Activated T-helper 9 cell treated with anti-CD3 and anti-CD28 coated beads, Interleukin-2, amount 50 U/mL, for 16 hours (primary cell): ENCODE measurements around the gene SCUBE3.

Source experiments
- DNase-seq: peaks from one replicate; pipeline ENCODE4 v3.0.0-alpha.2; 2020; ENCODE audit warnings: low read depth

SCUBE3 gene

GRCh38 chr6:35213298-35213791 lies 411 bp upstream of the SCUBE3 start:
- DNase-seq: no peak

DNA sequence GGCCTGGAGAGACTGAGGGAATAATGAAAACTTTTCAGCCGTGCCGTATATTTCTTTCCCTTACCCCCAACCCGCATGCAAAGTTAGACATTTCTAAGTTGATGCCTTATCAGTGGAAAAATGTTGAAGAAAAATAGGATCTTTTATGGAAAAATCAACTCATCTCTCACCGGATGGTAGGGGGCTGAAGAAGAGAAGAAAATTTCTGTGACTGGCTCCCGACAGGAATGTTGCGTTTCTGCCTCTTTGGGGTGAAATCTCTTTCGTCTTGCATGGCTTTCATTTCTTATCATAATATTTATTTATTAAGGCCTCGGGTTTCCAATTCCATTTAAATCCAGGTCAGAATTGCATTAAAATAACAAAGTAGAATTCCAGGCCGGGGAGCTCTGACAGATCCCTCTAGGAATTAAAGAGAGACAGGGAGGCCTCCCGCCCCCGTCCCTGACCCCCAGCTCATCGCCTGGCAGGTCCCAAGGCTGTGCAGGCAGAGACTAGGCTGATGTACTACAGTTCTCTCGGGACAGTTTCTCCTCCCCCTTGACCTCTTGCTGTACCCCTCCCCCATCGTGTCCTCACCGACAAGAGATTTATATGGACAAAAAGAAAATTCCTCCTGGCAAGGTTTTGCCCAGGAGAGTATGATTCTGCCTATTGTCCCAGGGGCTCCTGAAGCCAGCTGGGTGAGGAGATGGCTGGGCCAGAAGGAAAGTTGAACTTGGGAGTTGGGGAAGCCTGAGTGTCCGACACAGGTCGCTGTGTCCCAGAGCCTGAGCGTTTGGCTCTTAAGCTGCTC lies 1.3 kb downstream of the SCUBE3 start:
- DNase-seq: no peak

- no peak for DNase-seq
Observed at GRCh38 chr6:35215665-35216411, 2.1 kb downstream of the SCUBE3 start.

GRCh38 chr6:35216412-35216732 lies 2.6 kb downstream of the SCUBE3 start:
- DNase-seq: no peak

DNA sequence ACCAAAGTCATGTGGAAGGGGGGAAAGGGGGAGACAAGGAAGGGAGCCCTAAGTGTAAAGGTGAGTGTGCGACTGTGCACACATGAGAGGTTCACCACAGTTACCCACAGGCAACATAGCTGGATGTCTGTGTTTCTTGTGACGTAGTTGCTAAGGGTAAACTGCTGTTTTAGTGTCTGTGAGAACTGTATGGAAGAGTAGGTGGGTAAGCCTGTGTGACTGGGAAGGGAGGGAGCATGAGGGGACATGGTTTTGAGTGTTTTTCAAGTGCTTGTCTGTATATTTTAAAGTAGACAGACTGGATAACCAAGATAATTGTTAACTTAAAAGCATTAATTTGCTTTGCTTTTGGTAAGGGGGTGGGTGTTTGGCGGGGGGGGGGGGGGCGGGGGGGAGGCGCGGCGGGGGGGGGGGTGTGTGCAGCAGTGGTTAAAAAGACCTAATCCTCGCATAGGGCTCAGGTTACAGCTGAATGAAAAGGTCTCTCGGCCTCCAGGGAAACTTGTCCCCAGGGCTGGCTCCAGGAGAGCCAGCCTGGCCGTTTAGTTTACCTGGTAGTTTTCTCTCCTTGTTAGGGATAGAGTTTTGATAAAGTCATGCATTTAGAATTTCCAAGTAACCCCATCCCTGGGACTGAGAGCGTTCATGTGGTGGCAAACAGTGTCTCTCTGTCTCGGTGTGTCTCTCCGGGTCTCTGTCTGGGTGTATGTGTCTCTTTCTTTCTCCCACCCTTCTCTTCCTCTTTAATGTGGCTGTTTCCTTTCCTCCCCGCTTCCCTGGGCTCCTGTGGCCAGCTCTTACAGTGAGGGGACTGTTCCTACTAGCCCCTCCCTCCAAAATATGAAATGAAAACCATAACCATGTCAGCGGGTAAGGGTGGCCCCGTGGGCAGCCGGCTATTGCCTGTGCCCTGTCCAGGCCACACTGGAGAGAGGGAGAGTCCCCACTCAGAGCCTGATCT lies 3.4 kb downstream of the SCUBE3 start:
- DNase-seq: no peak

DNA sequence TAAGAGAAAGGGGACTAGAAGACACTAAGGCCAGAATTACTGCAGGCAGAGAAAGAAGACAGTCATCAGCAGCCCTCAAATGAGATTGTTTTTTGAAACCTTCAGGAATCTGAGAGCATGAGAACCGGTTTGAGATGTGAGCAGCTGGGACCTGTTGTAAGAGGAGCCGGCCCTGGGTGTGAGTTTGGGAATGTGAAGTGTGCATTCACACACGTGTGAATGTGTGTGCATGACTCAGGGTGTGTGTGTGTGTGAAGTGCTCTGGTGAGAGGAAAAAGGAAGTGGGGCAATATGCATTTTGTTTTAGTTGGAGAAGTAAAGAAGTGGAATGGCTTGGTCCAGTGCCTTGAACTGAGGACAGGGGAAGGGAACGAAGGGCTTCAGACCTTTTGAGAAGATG lies 4.3 kb downstream of the SCUBE3 start:
- DNase-seq: no peak

GRCh38 chr6:35218456-35218855 lies 4.7 kb downstream of the SCUBE3 start:
- no peak for DNase-seq

GRCh38 chr6:35219683-35220326 lies 6.0 kb downstream of the SCUBE3 start:
- DNase-seq: no peak

- DNase-seq: no peak
Observed at GRCh38 chr6:35220711-35221110, 7.0 kb downstream of the SCUBE3 start.

- DNase-seq: no peak
Observed at GRCh38 chr6:35223396-35223795, 9.6 kb downstream of the SCUBE3 start.

DNA sequence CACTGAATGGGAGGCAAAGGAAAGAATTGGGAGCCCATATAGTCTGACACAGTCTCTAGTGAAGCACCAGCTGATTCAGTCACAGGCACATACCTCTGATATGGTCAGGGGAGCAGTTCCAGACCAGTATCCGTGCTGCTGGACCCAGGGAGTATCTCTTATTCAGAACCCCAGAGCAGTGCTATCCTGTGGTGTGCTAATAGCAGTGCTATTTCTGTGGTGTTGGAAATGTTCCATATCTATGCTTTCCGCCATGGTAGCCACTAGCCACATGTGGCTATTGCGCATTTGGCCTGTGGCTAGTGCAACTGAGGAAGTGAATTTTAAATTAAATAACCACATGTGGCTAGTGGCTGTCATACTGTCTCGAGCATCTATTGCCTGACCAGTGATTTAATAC lies 11.0 kb downstream of the SCUBE3 start:
- DNase-seq: no peak

- DNase-seq: no peak
Observed at GRCh38 chr6:35228481-35228880, 14.7 kb downstream of the SCUBE3 start.

GRCh38 chr6:35229304-35229703 lies 15.5 kb downstream of the SCUBE3 start:
- no peak for DNase-seq

GRCh38 chr6:35230498-35230897 lies 16.7 kb downstream of the SCUBE3 start:
- no peak for DNase-seq

- DNase-seq: no peak
Observed at GRCh38 chr6:35230950-35231349, 17.2 kb downstream of the SCUBE3 start.

DNA sequence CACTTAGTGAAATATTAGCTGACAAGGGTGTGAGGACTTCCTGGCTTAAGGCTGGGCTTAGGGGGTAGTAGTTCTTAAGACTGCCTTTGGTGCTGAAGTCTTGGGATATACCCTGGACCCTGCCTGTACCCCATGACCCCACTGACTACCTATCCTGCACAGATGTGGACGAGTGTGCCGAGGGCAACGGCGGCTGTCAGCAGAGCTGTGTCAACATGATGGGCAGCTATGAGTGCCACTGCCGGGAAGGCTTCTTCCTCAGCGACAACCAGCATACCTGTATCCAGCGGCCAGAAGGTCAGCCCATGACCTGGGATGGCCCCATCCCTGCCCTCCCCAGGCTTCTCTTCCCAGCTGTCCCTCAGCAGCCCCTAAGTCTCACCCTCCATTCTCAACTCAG lies 17.8 kb downstream of the SCUBE3 start:
- no peak for DNase-seq

DNA sequence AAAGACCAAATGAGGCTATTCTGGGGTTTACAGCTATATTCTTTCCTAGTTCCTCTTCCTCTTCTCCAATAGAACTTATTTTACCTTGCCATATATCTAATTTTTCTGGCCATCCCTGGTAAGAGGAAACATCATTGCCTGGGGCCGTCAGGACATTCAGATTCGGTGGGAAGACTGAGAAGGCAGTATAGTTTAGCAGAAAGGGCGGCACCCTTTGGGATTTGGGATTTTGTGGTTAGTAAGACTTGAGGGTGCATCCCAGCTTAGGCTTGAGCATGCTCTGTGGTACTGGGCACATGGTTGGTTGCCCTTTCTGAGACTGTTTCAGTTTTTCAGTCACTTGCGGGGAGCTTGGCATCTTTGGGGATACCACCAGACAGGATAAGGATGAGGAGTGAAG lies 21.1 kb downstream of the SCUBE3 start:
- DNase-seq: no peak

DNA sequence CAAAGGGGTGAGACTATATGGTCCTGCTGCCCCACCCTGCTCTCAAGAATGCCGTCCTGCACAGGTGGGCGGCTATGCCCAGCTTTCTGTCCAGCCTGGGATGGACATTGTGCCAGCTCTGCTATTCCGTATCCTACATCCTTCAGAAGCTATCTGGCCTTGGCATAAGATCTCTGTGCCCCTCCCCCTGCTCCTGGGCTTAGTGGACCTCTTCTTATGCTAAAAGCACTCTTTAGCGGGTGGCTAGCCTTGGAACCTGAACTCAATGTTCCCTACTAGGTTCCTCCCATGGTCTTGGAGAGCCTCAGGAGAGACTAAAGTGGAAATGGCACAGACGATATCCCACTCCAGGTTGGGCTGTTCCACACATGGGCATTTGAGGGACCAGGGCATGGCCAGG lies 22.5 kb downstream of the SCUBE3 start:
- no peak for DNase-seq

GRCh38 chr6:35237476-35237875 lies 23.7 kb downstream of the SCUBE3 start:
- DNase-seq: no peak

- no peak for DNase-seq
Observed at GRCh38 chr6:35238843-35239289, 25.1 kb downstream of the SCUBE3 start.

GRCh38 chr6:35239581-35239980 lies 25.8 kb downstream of the SCUBE3 start:
- DNase-seq: no peak
